VCaP (cell line): Measurements from ENCODE around the gene EXOC6.

Source experiments
- H3K27ac ChIP-seq: fragments of 450-650 bp; 2 replicates; pipeline ENCODE4 v1.5.1; 2017
- TF ChIP-seq, protein P1 (sequence below): fragments of 450-650 bp; conservative IDR thresholded peaks from 2 replicates; pipeline ENCODE4 v1.5.1; 2017; ENCODE audit warnings: mild to moderate bottlenecking, moderate library complexity

Gene EXOC6

DNA sequence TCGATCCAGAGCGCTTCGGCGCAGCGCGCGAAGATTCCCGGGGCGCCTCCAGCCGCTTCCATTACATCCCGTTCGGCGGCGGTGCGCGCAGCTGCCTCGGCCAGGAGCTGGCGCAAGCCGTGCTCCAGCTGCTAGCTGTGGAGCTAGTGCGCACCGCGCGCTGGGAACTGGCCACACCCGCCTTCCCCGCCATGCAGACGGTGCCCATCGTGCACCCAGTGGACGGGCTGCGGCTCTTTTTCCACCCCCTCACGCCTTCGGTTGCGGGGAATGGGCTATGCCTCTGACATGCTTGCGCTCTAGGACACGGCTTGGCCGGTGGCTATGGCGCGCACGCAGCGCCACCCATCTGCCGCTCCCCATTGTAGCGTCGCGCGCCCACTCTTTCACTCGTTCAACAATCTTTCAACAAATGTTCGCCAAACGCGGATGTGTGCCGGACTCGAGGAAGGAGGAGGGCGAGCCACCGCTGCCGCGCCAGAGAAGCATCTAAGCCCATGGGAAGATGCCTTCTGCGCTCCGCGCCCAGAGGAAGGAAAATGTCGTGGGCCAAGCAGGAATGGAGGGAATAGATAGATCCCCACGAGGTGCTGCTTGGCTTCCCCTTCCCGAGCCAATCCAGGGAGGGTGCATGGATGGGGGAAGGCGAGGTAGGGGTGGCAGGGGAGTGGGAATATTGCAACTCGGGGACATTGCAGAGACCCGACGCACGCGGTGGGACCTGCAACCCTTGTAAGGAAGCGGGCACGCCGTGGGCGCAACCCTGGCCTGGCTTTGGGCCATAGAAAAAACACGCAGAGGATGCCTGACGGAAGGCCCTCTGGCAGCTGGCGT, 220.3 kb downstream of the EXOC6 start:
- TF ChIP-seq, protein P1, sequence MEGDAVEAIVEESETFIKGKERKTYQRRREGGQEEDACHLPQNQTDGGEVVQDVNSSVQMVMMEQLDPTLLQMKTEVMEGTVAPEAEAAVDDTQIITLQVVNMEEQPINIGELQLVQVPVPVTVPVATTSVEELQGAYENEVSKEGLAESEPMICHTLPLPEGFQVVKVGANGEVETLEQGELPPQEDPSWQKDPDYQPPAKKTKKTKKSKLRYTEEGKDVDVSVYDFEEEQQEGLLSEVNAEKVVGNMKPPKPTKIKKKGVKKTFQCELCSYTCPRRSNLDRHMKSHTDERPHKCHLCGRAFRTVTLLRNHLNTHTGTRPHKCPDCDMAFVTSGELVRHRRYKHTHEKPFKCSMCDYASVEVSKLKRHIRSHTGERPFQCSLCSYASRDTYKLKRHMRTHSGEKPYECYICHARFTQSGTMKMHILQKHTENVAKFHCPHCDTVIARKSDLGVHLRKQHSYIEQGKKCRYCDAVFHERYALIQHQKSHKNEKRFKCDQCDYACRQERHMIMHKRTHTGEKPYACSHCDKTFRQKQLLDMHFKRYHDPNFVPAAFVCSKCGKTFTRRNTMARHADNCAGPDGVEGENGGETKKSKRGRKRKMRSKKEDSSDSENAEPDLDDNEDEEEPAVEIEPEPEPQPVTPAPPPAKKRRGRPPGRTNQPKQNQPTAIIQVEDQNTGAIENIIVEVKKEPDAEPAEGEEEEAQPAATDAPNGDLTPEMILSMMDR: no peak

GRCh38 chr10:93069245-93069561, 220.9 kb downstream of the EXOC6 start:
- TF ChIP-seq, protein P1: no peak
- no peak overlapping the region for H3K27ac ChIP-seq

More for the DNA sequence above, 220.3 kb downstream of the EXOC6 start:
- no peak overlapping the region for H3K27ac ChIP-seq

DNA sequence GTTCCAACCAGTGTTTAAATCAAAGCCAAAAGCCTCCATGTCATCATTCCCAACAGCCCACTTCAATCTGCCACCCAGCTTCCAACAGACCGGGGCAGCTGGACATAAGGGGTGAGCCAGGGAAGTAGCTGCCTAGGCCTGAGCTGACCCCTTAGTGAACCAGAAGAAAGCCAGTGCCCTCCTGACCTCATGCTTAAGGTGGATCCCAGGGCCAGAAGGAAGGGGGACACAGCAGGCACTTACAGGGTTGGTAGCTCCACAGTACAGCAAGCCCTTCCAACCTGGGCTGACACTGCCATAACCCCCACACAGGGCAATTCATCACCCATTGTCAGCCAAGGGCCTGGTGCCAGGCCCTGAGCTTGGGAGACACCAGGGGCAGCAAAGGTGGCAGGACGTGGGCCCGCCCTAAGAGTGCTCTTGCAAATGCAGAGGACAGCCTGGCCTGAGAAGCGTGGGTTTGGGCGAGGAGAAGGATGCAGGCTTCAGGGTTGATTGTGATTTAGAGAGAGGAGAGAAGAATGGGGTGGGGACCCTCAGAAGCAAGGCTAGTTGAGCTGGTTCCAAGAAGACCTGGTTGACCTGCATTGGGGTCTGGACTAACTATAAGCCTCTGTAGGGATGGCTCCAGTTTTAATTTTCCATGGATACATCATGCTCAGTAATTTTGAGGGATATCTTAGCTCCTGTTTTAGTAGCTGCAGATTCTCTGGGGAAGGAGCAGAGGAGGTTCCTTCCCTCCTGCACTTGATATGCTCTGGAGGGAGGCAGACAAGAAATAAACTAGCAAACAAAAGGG, 222.3 kb downstream of the EXOC6 start:
- TF ChIP-seq, protein P1: no peak

GRCh38 chr10:93071177-93071472, 222.8 kb downstream of the EXOC6 start:
- TF ChIP-seq, protein P1: no peak
- H3K27ac ChIP-seq: no peak overlapping the region

More for the DNA sequence above, 222.3 kb downstream of the EXOC6 start:
- H3K27ac ChIP-seq: no peak overlapping the region

DNA sequence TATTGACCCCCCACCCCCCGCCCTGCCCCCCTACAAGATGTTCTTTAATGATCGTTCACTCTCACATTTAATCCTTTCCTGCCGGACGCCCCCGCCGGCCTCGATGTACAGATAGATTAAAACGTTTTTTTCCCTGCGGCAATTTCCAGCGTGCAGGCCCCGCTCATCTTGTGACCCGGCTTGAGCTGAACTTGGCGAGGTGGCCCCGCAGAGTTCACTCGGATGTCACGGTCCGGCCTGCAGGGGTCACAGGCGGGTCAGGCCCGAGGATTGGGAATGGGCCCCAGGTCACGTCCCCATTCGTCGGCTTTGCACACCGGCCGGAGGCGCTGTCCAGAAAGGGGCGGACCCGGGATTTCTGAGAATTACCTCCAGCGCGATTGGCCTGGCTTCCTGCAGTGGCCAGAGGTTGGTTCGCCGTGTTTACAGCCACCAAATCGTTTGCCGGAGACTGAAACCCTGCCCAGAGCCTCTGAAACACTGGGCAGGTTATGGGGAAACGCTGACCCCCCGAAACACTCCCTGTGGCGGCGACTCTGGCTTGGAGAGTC, 223.4 kb downstream of the EXOC6 start:
- peak overlapping the region; percentile 31 for H3K27ac ChIP-seq
- TF ChIP-seq, protein P1: peak; percentile 26

- TF ChIP-seq, protein P1: no peak
- peak overlapping the region; percentile 31 for H3K27ac ChIP-seq
These were observed 223.9 kb downstream of the EXOC6 start for GRCh38 chr10:93072225-93072712.
